PFSK-1 (cell line): Measurements from ENCODE around the gene MGAT5.

Experiments used
- FOXP2 ChIP-seq: optimal IDR thresholded peaks from 2 replicates; pipeline ENCODE3; 2011; ENCODE audit warnings: borderline replicate concordance, control low read depth, inconsistent platforms; ENCODE audit not compliant: insufficient read depth; ENCODE audit errors: extremely low read length, extremely low read depth
- POLR2AphosphoS5 ChIP-seq: IDR thresholded peaks from 2 replicates; pipeline ENCODE4 v1.6.1; 2012; ENCODE audit warnings: low read depth, mild to moderate bottlenecking, control low read depth, low read length, moderate library complexity
- REST ChIP-seq, 2 experiments: IDR thresholded peaks; 2 replicates each; pipeline versions ENCODE4 v1.6.1 to v1.8.0; 2011 to 2012; ENCODE audit warnings: low read depth in 2 of 2, low read length in 2 of 2, control low read depth in 1 of 2, inconsistent platforms in 1 of 2, mild to moderate bottlenecking in 1 of 2, moderate library complexity in 1 of 2; ENCODE audit not compliant: insufficient read depth in 1 of 2
- SIN3A ChIP-seq: IDR thresholded peaks from 2 replicates; pipeline ENCODE4 v1.6.1; 2012; ENCODE audit warnings: mild to moderate bottlenecking, low read length, moderate library complexity, borderline replicate concordance; ENCODE audit not compliant: insufficient read depth
- TAF1 ChIP-seq: IDR thresholded peaks from 2 replicates; pipeline ENCODE4 v1.6.1; 2012; ENCODE audit warnings: low read length, control low read depth, borderline replicate concordance; ENCODE audit not compliant: insufficient read depth

The MGAT5 gene

GRCh38 chr2:134365356-134365755 is 111.5 kb downstream of the MGAT5 start:
- TF ChIP-seq REST (IDR thresholded peaks at IDR 0.05; ENCODE audit: insufficient read depth in 1 of 2, low read depth in 2 of 2, low read length in 2 of 2) (no peak), POLR2AphosphoS5 (no peak), SIN3A (no peak), FOXP2 (no peak), TAF1 (no peak)

- TF ChIP-seq REST (IDR thresholded peaks at IDR 0.05; ENCODE audit: insufficient read depth in 1 of 2, low read depth in 2 of 2, low read length in 2 of 2) = no peak
- no peak for TF ChIP-seq POLR2AphosphoS5
- TF ChIP-seq FOXP2 = no peak
- TF ChIP-seq TAF1 = no peak
- TF ChIP-seq SIN3A = no peak
Observed at GRCh38 chr2:134366359-134366758, 112.5 kb downstream of the MGAT5 start.

GRCh38 chr2:134367213-134367612 is 113.3 kb downstream of the MGAT5 start:
- TF ChIP-seq SIN3A = no peak
- no peak for TF ChIP-seq FOXP2

GRCh38 chr2:134368009-134368817 is 114.3 kb downstream of the MGAT5 start:
- TF ChIP-seq SIN3A (no peak), REST (IDR thresholded peaks at IDR 0.05; ENCODE audit: insufficient read depth in 1 of 2, low read depth in 2 of 2, low read length in 2 of 2) (no peak)

- TF ChIP-seq FOXP2 (no peak), TAF1 (no peak)
Observed at GRCh38 chr2:134369220-134369902, 115.5 kb downstream of the MGAT5 start.

- TF ChIP-seq TAF1 (no peak), POLR2AphosphoS5 (no peak), SIN3A (no peak), FOXP2 (no peak), REST (IDR thresholded peaks at IDR 0.05; ENCODE audit: insufficient read depth in 1 of 2, low read depth in 2 of 2, low read length in 2 of 2) (no peak)
Observed at GRCh38 chr2:134370655-134371445, 117.0 kb downstream of the MGAT5 start.
